ENCODE results near the gene TFB1M. TPM values are rescaled to one million over a fixed set of nuclear protein-coding genes. Genes with fewer than 3 reads are reported as not detected.

TFB1M gene
- total RNA-seq, 1 experiment from 2014 or later, result 17.9 TPM

DNA sequence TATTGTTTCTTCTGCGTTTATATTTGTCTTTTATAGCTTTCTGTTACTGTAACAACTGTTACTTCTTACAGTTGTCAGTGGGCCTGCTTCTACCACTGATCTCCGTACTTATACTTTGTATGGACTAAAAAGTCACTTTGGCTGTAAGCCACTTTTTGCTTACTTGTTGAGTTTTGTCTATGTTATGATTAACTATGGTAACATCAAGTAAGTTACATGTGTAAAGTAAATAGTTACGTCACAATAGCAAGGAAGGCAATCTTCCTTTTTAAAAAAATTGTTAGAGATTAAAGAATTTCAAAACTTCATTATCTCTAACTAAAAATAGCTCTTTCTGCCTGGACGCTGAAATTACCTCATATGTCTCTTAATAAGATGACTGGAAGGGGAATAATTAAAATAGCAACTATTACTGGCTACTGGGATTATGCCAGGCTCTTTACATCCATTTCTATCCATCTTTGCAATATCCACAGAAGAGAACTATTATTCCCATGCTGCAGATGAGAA, 10.9 kb downstream of the TFB1M start:
- no peak for DNase-seq (ENCODE audit: low spot score)

DNA sequence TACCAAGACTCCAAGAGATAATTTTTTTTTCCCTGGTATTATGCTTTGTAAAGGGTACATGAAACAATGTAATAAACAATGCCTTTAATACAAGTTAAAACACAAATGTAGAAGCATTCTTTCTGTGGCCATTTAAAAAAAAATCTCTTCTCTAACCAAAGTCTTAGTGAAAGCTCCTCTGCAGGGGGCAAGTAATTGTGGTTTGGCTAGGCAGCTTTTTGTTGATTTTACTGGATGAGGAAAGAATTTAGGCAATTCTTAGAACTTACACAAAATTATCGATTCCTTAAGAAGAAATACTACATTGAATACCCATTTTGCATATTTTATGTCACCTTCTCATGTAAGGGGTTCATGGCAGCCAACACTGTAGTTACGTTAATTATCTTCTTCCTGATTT, 12.4 kb downstream of the TFB1M start:
- peak; percentile 12 for DNase-seq (ENCODE audit: low spot score)

DNA sequence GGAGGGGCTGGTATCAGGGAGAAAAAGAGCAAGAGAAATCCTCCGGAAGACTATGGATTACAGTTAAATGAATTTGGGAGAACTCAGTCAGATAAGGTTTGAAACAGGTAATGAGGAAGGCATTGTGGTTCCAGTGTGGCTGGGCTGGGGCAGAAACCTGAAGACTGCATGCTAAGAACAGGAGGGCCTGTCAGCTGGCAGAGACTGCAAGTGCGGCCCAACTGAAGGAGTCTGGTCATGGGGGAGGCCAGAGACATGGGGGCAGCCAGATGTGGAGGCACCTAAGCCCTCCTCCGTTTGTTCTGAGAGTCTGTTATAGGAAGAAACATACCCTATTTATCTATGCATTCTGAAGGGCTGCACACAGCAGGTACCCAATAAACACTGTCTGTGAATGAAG, 16.6 kb downstream of the TFB1M start:
- DNase-seq (ENCODE audit: low spot score), result no peak

DNA sequence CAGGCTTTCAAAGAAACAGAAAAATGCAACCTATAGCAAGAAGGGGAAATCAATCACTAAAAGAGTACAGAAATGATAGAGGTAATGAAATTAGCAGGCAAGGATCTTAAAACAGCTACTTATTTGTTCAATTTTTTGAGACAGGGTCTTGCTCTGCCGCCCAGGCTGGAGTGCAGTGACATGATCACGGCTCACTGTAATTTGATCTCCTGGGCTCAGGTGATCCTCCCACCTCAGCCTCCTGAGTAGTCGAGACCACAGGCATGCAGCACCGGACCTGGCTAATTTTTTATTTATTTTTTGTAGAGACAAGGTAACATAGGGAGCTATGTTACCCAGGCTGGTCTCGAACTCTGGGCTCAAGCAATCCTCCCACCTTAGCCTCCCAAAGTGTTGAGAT, 21.6 kb downstream of the TFB1M start:
- no peak for DNase-seq (ENCODE audit: low spot score)

DNA sequence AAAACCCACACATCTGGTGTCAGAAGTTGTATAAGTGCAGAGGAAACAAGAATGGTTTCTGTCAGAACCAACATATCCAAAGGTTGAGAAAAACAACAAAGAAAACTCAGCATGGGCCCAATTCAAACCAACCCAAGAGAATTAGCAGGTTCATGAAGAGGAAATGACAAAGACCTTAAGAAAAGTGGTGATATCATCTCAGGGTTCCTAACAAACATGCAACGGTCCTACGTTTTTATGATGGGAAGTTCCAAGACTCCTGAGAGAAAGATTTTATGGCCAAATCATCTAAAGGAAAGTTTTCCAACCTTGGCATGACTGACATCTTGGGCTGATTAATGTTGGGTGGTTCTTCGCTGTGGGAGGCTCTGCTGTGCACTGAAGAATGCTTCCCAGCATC, 23.0 kb downstream of the TFB1M start:
- DNase-seq (ENCODE audit: low spot score), result no peak

DNA sequence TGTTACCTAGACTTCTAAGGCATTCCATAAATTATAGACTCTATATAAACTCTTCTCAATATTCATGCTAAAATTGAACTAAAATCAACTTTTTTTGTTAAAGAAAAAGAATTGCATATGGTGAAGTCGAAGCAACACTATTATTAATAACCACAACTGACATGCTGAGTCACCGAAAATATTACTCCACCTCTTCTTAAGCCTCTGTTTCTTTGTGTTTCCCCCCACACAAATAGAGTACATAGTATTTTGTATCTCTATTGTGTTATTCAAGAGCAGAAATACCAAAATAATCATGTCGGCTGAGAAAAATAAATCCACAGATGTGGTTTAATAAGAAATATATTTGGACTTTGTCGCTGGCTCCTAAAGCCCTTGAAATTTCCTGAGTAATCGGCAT, 23.8 kb downstream of the TFB1M start:
- no peak for DNase-seq (ENCODE audit: low spot score)

DNA sequence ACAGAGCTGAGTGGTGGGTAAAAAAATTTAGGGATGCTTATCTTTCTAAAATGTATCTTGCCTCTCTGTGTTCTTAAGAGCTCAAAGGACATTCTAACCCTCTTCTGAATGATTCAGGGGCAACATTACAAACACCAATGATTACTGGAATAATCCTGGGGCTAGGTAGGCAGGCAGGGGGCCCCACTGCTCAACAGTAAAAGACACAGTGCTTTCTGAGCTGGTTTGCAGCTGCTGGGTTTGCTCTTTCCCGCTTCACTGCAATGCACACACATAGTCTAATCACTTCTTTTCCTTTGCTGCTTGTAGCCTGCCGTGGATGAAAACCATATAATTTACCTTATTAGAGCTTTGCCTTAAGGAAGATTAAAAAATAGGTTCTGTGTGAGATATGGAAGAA, 26.5 kb downstream of the TFB1M start:
- DNase-seq (ENCODE audit: low spot score), result no peak

DNA sequence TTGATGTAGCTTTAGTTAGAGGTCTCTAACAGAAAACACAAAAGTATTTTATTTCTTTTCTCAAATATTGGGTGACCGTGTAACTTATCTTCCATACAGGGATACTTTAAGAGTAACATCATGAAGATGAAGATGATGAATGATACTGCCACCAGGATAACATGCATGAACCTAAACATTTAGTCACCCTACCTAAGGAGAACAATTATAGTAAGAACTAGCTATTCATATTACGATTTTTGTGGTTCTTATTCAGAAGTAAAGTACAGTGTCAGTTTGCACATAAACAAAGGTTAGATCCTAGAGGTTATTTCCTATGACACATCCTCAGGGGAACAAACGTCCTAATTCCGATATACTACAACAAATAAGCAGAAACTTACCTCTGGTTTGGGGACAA, 29.5 kb downstream of the TFB1M start:
- DNase-seq (ENCODE audit: low spot score), result no peak

DNA sequence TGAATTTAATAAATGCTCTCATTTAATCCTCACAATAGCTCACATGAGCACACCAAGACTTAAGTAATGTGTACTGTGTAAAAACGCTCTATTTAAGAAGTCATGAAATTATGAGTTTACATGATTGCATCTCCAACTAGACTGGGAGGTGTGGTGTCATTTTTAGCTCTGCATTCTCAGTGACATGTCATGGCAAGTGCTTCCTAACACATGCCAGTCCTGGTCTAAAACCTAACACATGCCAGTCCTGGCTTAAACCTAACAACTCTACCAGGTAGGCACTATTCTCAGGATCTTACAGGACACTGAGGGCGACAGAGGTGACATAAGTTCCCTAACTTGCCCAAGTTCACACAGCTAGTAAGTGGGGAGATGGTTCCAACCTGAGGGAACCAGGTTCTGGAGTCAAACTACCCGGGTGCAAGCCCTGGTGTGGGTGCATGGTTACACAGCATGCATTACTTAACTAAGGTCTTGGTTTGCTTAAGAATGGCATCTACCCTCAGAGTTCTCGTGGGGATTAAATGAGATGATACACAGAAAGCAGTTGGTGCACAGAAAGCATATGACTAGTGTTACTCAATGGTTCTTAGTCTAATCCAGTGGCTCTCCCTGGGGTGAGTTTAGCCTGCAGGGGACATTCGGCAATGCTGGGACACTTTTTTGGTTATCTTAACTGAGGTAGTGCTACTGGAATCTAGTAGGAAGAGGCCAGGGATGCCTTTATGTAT, 35.8 kb downstream of the TFB1M start:
- no peak for DNase-seq (ENCODE audit: low spot score)

DNA sequence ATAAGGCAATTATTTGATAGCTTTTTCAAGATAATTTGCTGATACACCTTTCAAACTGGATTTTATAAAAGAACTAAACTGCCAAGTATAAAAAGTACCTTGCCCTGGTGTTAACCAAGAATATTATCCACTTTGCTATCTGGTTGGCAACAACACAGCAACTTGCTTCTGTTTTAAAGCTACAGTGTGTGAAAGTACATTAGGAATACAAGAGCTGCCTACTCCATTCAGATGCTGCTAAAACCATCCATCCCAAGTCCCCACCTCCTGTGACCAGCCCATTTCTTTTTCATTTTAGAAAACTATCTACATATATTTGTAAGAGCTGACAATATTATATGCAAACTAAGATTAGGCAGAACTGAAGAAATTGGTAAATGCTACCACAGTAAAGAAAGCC, 37.6 kb downstream of the TFB1M start:
- DNase-seq (ENCODE audit: low spot score), result no peak

DNA sequence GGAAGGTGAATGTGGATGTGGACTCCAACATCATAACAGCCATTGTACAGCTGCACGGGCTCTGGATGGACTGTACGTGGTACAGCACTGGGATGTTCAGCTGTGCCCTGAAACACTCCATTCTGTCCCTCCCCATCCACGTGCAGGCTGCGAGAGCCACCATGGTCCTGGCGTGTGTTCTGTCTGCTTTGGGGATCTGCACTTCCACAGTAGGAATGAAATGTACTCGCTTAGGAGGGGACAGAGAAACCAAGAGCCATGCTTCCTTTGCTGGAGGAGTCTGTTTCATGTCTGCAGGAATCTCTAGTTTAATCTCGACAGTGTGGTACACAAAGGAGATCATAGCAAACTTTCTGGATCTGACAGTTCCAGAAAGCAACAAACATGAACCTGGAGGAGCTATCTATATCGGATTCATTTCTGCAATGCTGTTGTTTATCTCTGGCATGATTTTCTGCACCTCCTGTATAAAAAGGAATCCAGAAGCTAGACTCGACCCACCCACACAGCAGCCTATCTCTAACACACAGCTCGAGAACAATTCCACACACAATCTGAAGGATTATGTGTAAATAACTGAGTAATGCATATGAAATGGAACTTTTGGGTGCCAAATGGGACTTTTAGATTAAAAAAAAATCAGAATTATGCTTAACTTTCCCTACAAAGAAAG, 38.3 kb downstream of the TFB1M start:
- DNase-seq (ENCODE audit: low spot score), result no peak

DNA sequence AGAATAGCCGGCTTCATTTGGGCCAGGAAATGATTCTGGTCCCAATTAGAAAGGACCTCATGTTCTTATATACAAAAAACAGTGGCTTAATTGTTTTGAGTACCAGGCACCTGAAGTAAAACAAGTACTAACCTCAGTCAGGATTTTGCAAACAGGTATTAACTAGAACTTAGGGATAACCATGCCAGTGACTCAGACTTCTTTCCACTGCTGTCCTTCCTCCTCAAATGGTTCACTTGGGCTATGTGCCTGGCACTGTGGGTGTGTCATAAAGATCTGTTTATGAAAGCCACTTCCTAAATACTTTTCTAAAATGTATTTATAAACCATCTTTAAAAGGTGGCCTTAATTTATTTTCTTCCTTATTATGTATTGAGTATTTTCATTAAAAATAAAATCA, 39.8 kb downstream of the TFB1M start:
- DNase-seq (ENCODE audit: low spot score), result peak; percentile 49

DNA sequence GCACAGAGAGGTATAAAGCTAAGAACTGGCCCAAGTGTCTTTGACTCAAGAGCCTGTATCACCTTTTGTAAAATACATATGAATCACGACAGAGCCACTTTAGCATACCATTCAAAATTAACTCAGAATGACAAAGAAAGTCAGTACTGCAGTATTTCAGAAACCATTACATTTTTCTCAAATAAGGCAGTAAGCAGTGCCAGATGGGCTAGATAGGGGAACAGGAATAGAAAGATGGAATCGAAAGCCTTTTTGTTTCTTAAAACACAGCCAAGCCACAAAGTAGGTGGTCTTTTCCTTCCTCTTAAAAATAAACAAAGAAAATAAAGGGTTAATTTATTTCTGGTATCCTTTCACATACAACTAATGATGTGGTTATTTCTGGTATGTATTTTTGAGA, 40.2 kb downstream of the TFB1M start:
- no peak for DNase-seq (ENCODE audit: low spot score)

DNA sequence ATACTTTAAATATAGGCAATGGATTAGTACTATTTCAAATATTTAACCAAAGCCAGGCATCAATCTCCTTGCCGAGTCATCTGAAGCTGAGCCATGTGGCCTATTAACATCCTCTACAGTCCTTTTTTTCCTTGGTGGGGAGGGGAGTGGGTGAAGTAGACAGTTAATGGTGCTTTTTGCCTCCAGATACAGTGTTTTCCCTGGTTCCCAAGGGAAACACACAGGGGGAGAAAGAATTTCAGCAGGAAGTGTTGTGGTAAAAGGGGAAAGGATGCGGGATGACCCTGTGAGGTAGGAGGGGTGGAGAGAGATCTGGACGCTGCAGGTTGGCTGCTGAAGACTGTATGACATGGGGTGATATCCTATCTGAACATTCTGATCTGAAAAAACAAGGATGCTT, 40.9 kb downstream of the TFB1M start:
- peak; percentile 93 for DNase-seq (ENCODE audit: low spot score)

DNA sequence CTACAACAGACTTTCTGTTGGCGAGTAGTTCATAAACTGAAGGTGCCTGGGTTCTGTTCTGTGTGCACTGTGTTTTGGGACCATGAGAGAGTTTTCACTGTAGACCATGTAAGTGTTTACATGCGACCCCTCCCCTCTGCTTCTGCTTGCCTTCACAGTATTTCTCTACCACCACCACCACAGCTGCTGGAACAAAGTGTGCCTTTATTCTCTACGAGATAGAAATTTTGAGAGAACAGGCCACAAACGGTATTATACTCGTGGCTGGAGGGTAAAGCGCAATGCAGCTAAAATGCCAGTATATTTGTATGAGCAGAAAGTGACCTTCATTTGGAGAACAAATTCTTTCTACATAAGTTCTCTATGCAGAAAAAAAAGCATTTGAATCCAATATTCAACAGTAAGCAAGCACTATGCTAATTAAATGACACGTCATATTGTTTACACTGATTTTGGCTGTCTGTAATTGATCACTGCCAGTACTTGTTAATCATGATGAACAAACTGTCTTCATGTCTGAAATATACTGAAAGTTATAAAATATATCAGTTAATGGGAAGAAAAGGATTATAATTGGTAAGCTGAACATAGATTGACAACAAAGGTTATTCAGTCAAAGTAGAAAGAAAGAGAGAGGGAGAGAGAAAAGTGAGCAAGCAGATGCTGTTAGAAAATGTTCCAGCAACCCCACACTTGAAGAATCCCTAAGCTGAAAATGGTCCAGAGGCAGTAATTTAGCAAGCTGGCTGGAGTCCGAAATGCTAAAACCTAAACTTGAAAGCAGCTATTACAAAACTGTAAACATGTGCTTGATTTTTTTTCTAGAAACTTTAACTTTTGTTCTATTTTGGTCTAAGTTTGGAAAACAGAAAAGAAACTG, 41.7 kb downstream of the TFB1M start:
- DNase-seq (ENCODE audit: low spot score), result no peak

DNA sequence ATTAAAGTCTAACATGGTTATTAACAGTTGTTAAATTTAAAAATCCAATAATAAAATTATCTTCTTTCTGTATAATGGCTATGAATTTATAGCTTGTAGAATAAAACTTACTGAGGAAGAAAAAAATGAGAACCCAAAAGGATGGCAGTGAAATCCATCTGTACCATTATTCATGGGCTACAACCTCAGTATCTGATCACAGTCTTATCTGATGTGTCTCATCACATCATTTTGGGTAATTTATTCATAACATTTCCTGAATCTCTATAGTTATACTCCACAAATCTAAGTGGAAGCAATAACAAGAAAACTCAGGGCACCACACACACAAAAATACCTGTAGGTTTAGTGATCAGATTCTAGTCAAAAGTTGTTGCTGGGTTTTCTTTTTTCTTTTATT, 43.1 kb downstream of the TFB1M start:
- DNase-seq (ENCODE audit: low spot score), result no peak

DNA sequence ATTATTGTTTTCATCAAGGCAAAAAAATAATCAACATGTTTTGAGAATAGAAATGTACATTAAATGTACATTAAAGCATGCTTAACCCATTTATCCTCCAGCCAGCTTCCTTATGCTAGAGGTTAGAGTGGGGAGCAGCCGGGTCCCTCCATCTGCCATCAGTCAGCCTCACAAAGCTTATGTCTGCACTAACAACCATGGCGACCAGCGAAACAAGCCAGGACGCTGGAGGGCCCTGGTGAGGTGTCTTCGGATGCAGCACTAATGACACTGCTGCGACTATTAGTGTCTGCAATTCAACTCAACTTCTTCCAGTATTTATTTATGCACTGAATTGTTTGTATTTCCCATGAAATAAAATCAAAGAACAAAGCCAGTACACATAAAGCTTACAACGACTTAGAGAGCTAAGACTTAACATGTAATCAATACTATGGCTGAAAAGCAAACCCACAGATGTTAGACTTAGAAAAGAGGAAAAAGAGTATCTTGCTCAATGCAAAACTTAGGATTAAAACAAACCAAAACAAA, 43.7 kb downstream of the TFB1M start:
- no peak for DNase-seq (ENCODE audit: low spot score)

DNA sequence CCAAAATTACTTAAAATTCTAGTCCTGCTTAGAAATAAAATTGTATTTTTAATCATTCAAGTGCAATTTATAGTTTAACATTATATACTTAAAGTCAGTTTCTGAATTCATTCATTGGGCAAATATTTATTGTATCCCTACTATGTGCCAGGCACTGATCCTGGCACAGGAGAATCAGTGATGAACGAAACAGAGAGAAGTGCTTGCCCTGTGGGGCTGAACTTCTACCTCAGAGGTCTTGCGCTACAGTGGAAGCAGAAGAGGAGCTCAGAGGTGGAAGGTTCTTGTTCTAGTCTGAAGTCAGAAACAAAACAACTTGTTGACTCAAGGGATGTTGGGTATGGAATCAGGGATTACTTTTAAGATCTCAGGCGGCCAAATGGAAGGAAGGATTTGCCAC, 44.5 kb downstream of the TFB1M start:
- no peak for DNase-seq (ENCODE audit: low spot score)

DNA sequence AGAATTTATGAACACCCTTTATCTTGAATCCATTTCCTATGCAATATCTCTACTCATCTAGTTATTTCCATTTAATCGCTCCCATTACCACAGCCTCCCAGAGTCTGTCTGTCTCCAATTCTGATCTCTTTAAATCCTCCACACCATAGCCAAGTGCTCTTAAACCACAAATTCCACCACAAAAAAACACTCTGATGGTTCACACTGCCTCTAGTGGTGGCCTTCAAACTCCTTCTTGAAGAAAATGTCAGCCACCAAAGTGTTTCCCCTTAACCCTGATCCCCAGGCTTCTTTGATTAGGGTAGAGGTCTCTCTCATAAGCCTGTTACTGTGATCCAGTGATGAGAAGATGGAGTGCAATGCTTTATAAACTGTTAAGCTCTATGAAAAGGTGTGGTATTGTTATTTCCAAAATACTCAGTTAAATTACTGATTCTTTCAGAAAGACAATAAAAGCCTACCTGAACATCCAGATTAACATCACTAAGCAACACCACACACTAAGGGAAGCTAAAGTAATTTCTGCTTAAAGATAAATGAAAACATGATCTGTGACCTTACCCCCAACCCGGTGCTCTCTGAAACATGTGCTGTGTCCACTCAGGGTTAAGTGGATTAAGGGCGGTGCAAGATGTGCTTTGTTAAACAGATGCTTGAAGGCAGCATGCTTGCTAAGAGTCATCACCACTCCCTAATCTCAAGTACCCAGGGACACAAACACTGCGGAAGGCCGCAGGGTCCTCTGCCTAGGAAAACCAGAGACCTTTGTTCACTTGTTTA, 46.0 kb downstream of the TFB1M start:
- peak; percentile 47 for DNase-seq (ENCODE audit: low spot score)

DNA sequence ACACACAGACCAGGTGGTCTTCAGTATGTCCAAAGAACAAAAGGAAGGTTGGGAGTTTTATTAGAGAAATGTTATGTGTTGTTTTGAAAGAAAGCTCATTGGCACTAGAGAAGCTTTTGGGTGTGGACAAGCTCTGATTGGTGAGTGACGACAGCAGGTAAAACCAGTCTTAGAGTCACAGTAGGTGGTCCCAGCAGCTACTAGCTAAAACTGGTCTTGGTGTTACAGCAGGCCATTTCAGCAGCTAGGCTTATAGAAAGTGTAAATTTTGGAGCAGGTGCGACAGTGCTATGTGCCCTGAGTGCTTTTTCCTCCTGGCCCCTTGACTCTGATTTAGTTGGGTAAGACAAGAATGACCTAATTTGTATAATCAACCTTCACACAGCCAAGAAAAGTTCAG, 46.9 kb downstream of the TFB1M start:
- no peak for DNase-seq (ENCODE audit: low spot score)

DNA sequence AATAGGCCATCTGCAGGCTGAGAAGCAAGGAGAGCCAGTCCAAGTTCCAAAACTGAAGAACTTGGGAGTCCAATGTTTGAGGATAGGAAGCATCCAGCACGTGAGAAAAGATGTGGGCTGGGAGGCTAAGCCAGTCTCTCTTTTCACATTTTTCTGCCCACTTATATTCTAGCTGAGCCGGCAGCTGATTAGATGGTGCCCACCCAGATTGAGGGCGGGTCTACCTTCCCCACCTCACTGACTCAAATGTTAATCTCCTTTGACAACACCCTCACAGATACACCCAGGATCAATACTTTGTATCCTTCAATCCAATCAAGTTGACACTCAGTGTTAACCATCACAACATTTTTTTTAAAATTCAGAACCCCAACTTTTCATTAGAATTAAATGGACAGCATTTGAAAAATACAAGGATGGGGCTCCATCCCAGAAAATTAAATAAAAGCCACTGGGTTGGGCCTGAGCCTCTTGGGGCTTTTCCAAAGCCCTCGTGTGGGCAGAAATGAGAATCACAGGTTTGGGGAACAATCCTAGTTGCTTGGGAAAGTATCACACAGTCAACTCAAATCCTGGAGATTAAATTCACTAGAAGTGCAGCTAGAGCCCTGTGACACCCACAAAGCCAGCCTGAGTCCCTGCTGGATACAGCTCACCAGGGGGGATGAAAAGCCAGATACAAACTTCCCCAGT, 48.3 kb downstream of the TFB1M start:
- no peak for DNase-seq (ENCODE audit: low spot score)
